OCI-LY7 (cell line): ENCODE results near the gene COL6A6. TPM values are rescaled to one million over a fixed set of nuclear protein-coding genes. Genes with fewer than 3 reads are reported as not detected.

Experiments used
- BruUV-seq: library from RNA; stranded (reverse); fragments of 400-500 nt; replicated peaks from 2 replicates; lab custom pipeline; 2021; lab: Mats Ljungman, UMichigan
- CTCF ChIA-PET: fragments of 300-600 bp; sonication (Branson Sonifier 250); formaldehyde crosslinking; loops from one replicate; lab custom pipeline; 2022; ENCODE audit warnings: antibody characterized with exemption; ENCODE audit not compliant: unreplicated experiment; lab: Charles Lee
- POLR2A ChIA-PET: fragments of 300-600 bp; sonication (Branson Sonifier 250); formaldehyde crosslinking; loops from one replicate; lab custom pipeline; 2022; ENCODE audit warnings: antibody characterized with exemption; lab: Charles Lee
- DNase-seq: peaks from one replicate; pipeline ENCODE4 v3.0.0-alpha.2; 2015; ENCODE audit warnings: low spot score
- H2AFZ ChIP-seq: fragments of 200-600 bp; sonication (generic), shearing (Covaris generic); 2 replicates; pipeline ENCODE4 v1.6.1; 2014; ENCODE audit warnings: mild to moderate bottlenecking, antibody characterized with exemption, low read length, moderate library complexity
- H3K27ac ChIP-seq: fragments of 200-600 bp; sonication (generic); 2 replicates; pipeline ENCODE4 v1.5.1; 2014; ENCODE audit warnings: mixed run types, low read depth, mild to moderate bottlenecking, moderate library complexity, low read length, inconsistent platforms; ENCODE audit not compliant: poor library complexity, severe bottlenecking
- H3K36me3 ChIP-seq: fragments of 200-600 bp; sonication (generic); 2 replicates; pipeline ENCODE4 v1.6.1; 2014; ENCODE audit warnings: mild to moderate bottlenecking, antibody characterized with exemption, low read length, moderate library complexity, mixed read lengths; ENCODE audit not compliant: insufficient read depth
- H3K4me1 ChIP-seq: fragments of 200-600 bp; sonication (generic); 2 replicates; pipeline ENCODE4 v1.5.1; 2014; ENCODE audit warnings: mild to moderate bottlenecking, low read length; ENCODE audit not compliant: insufficient read depth, poor library complexity, severe bottlenecking
- H3K4me2 ChIP-seq: fragments of 200-600 bp; sonication (generic); 2 replicates; pipeline ENCODE4 v1.6.1; 2014; ENCODE audit warnings: mild to moderate bottlenecking, low read length
- H3K4me3 ChIP-seq: fragments of 200-600 bp; sonication (generic); 2 replicates; pipeline ENCODE4 v1.5.1; 2014; ENCODE audit warnings: mild to moderate bottlenecking, low read depth, low read length; ENCODE audit not compliant: poor library complexity, severe bottlenecking
- H3K79me2 ChIP-seq: fragments of 200-600 bp; sonication (generic); 2 replicates; pipeline ENCODE4 v1.6.1; 2016; ENCODE audit warnings: low read depth, mild to moderate bottlenecking, low read length, moderate library complexity, mixed read lengths; ENCODE audit not compliant: insufficient read depth
- H3K9me2 ChIP-seq: fragments of 200-600 bp; sonication (generic); 2 replicates; pipeline ENCODE4 v1.6.1; 2016; ENCODE audit warnings: mild to moderate bottlenecking, low read length, mixed read lengths; ENCODE audit not compliant: insufficient read depth
- H3K9me3 ChIP-seq: fragments of 200-600 bp; sonication (generic); 2 replicates; pipeline ENCODE4 v1.6.1; 2014; ENCODE audit warnings: mild to moderate bottlenecking, mixed run types, low read length, mixed read lengths
- H4K20me1 ChIP-seq: fragments of 200-600 bp; sonication (generic); 2 replicates; pipeline ENCODE4 v1.6.1; 2014; ENCODE audit warnings: mild to moderate bottlenecking, antibody characterized with exemption, low read length, moderate library complexity, mixed read lengths; ENCODE audit not compliant: insufficient read depth
- EZH2phosphoT487 ChIP-seq: fragments of 200-600 bp; sonication (generic); IDR thresholded peaks from 2 replicates; pipeline ENCODE4 v1.6.1; 2018; ENCODE audit warnings: low read depth, borderline replicate concordance, mild to moderate bottlenecking, mixed run types, antibody characterized with exemption, low read length, moderate library complexity, mixed read lengths
- intact Hi-C: fragments of 100-400 bp; cut with micrococcal nuclease; formaldehyde crosslinking; loops from one replicate; pipeline ENCODE4 v1.10.0; 2022; ENCODE audit not compliant: unreplicated experiment
- total RNA-seq, 2 experiments: library from RNA; depleted of rRNA in 1 of 2; stranded (reverse); fragments of >200 nt in 1 of 2; shearing (Covaris generic) in 1 of 2; gene quantifications; 2 replicates each; pipeline ENCODE4 v1.2.3, GENCODE V29; 2014 to 2022
- TF ChIP-seq, protein P1 (sequence below): fragments of 200-600 bp; sonication (generic); conservative IDR thresholded peaks from 2 replicates; pipeline ENCODE4 v1.5.1; 2014; ENCODE audit warnings: mild to moderate bottlenecking, antibody characterized with exemption, low read length, moderate library complexity, mixed read lengths

The COL6A6 gene
- total RNA-seq, 2 experiments from 2014 or later, result not detected

DNA sequence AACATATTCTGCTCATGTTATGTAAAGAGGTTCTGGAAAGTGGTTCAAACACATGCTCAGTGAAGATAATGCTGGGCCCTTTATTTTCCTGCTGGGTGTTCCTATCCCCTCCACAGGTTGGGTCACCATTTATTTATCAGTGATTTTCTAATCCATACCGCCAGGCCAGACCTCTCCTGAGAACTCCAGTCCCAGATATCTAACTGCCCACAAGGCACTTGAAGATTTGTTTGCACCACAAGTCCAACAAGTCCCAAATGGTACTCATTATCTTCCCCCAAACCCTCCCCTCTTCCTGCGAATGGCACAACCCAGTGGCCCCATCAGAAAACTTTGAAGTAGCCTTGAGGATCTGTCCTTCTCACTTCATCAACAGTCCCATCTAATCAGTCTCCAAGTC lies 5.4 kb downstream of the COL6A6 start:
- DNase-seq, result no peak
- TF ChIP-seq, protein P1, sequence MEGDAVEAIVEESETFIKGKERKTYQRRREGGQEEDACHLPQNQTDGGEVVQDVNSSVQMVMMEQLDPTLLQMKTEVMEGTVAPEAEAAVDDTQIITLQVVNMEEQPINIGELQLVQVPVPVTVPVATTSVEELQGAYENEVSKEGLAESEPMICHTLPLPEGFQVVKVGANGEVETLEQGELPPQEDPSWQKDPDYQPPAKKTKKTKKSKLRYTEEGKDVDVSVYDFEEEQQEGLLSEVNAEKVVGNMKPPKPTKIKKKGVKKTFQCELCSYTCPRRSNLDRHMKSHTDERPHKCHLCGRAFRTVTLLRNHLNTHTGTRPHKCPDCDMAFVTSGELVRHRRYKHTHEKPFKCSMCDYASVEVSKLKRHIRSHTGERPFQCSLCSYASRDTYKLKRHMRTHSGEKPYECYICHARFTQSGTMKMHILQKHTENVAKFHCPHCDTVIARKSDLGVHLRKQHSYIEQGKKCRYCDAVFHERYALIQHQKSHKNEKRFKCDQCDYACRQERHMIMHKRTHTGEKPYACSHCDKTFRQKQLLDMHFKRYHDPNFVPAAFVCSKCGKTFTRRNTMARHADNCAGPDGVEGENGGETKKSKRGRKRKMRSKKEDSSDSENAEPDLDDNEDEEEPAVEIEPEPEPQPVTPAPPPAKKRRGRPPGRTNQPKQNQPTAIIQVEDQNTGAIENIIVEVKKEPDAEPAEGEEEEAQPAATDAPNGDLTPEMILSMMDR, result no peak
- no peak for TF ChIP-seq EZH2phosphoT487
- Histone ChIP-seq H3K36me3 (no peaks in the 10 kb centered on the region), H3K4me3 (no peak overlapping the region), H4K20me1 (no peaks in the 10 kb centered on the region), H3K9me3 (no peaks in the 10 kb centered on the region), H3K4me1 (no peaks in the 10 kb centered on the region), H3K9me2 (no peaks in the 10 kb centered on the region), H3K27ac (no peak overlapping the region), H2AFZ (no peak overlapping the region), H3K4me2 (no peak overlapping the region), H3K79me2 (no peaks in the 10 kb centered on the region)
- POLR2A ChIA-PET, result no interaction called here
- intact Hi-C loops, result no loop called here
- BruUV-seq, result no TSS peak
- CTCF ChIA-PET, result no interaction called here

DNA sequence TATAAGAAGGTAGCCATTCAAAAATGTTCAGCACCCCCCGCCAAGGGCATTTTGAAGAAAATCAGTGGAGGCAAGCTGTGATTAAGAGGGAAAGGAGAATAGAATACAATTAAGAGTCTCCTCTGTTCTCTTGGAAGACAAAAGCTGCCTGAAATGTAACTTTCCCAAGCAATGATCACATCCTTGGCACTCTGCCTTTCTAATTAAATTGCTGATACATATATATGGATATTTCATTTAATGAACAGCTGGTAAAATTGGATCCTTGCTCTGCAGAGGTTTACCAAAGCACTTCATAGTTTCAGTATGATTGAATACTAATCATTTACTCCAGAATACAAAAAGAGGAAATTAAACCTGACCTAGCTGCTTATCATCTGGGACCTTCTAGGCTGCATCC lies 10.4 kb downstream of the COL6A6 start:
- Histone ChIP-seq H3K9me2 (no peaks in the 10 kb centered on the region), H3K27ac (no peak overlapping the region), H3K4me2 (no peak overlapping the region), H3K4me3 (no peak overlapping the region), H3K4me1 (peaks cover 15% of the 10 kb centered on the region), H3K36me3 (no peaks in the 10 kb centered on the region), H3K79me2 (no peaks in the 10 kb centered on the region), H2AFZ (no peak overlapping the region), H4K20me1 (no peaks in the 10 kb centered on the region), H3K9me3 (no peaks in the 10 kb centered on the region)
- CTCF ChIA-PET, result no interaction called here
- intact Hi-C loops, result no loop called here
- POLR2A ChIA-PET, result interaction anchor here (0.7 to 0.9 kb wide), 2 partner anchors 97 to 262 kb away, joined by 3 to 7 read pairs; no protein-coding TSS in a partner anchor
- TF ChIP-seq EZH2phosphoT487, result no peak
- TF ChIP-seq, protein P1, result no peak
- DNase-seq, result no peak
- no TSS peak for BruUV-seq

DNA sequence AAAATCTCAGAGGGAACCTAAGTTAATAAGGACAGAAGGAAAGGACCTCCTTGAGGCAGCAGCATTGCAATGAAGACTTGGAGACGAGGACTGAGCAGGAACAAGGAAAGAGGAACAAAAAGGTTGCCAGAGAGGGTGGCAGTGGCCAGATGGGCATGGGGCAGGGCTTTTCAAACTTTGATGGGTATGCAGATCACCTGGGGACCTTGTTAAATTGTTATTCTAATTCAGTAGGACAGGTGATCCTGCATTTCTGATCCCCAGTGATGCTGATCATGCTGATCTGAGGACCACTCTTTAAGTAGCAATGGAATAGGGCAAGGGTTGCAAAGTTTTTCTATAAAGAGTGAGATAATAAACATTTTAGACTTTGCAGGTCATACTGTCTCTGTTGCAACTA lies 11.1 kb downstream of the COL6A6 start:
- Histone ChIP-seq H3K4me3 (no peak overlapping the region), H3K4me2 (no peak overlapping the region), H3K9me3 (no peaks in the 10 kb centered on the region), H3K36me3 (no peaks in the 10 kb centered on the region), H3K79me2 (no peaks in the 10 kb centered on the region), H3K9me2 (no peaks in the 10 kb centered on the region), H3K27ac (no peak overlapping the region), H3K4me1 (peaks cover 15% of the 10 kb centered on the region), H4K20me1 (no peaks in the 10 kb centered on the region), H2AFZ (no peak overlapping the region)
- ChIA-PET CTCF (interaction anchor here (0.6 kb wide), 1 partner anchor 366 kb away, joined by 3 read pairs; no protein-coding TSS in a partner anchor), POLR2A (interaction anchor here (0.7 kb wide), 2 partner anchors 130 to 263 kb away, joined by 3 to 7 read pairs; no protein-coding TSS in a partner anchor)
- no peak for TF ChIP-seq EZH2phosphoT487
- TF ChIP-seq, protein P1, result no peak
- intact Hi-C loops, result no loop called here
- no peak for DNase-seq
- no TSS peak for BruUV-seq
